ENCODE measurements around the gene EXD2. TPM values are rescaled to one million over a fixed set of nuclear protein-coding genes. Genes with fewer than 3 reads are reported as not detected.
A peak's percentile ranks its signal among the peaks of the same experiment; 100 is the strongest.
"Not testable (repeated sequence)": the region's sequence is repeated elsewhere in the genome, so short reads cannot be mapped to it uniquely, and the experiment has no call there.

Gene EXD2
- total RNA-seq, 4 donors from 2014 or later, result 19.7 to 34.2 (median 28.0) TPM

DNA sequence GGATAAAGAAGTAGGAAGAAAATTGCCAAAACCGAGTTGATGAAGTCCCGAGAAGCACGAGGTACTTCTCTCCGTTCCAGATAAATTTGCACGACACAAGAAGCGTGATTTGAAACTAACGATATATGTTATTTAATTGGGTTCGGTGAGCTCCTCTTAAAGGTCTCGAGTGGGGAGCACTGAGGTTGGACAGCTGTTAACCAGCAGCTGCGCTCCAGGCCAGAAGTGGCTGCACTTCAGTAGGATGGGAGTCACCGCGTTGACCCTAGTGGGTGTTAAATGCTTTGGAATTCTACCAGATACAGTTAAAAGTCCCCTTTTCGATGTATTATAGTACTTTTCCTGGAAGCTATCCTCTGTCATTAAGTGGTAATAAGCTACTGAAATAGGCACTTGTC, 37.4 kb upstream of the EXD2 start:
- TF ChIP-seq, protein P1, sequence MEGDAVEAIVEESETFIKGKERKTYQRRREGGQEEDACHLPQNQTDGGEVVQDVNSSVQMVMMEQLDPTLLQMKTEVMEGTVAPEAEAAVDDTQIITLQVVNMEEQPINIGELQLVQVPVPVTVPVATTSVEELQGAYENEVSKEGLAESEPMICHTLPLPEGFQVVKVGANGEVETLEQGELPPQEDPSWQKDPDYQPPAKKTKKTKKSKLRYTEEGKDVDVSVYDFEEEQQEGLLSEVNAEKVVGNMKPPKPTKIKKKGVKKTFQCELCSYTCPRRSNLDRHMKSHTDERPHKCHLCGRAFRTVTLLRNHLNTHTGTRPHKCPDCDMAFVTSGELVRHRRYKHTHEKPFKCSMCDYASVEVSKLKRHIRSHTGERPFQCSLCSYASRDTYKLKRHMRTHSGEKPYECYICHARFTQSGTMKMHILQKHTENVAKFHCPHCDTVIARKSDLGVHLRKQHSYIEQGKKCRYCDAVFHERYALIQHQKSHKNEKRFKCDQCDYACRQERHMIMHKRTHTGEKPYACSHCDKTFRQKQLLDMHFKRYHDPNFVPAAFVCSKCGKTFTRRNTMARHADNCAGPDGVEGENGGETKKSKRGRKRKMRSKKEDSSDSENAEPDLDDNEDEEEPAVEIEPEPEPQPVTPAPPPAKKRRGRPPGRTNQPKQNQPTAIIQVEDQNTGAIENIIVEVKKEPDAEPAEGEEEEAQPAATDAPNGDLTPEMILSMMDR (IDR thresholded peaks at IDR 0.05), result peak in 1 of 3 experiments; percentile 6
- TF ChIP-seq POLR2AphosphoS5 (IDR thresholded peaks at IDR 0.05) (peak in 1 of 2 donors; percentile 15), EP300 (IDR thresholded peaks at IDR 0.05) (no peak)
- Histone ChIP-seq H3K4me3 (peak overlapping the region; percentile 83 to 98 (median 92)), H3K9me3 (no peaks in the 10 kb centered on the region), H3K27ac (replicated peaks in 1 of 4) (peak overlapping the region; percentile 97 to 100 (median 98)), H3K4me1 (peaks cover 16 to 35% (median 33%) of the 10 kb centered on the region in 4 donors), H3K27me3 (no peaks in the 10 kb centered on the region), H3K36me3 (peaks cover 0 to 4% (median 1%) of the 10 kb centered on the region in 4 donors)
- DNase-seq (ENCODE audit: extremely low spot score), result no peak
- intact Hi-C loops (cut with DNase I), result no loop called here
- 2% methylated on average over 13 of the region's 13 CpGs for WGBS

DNA sequence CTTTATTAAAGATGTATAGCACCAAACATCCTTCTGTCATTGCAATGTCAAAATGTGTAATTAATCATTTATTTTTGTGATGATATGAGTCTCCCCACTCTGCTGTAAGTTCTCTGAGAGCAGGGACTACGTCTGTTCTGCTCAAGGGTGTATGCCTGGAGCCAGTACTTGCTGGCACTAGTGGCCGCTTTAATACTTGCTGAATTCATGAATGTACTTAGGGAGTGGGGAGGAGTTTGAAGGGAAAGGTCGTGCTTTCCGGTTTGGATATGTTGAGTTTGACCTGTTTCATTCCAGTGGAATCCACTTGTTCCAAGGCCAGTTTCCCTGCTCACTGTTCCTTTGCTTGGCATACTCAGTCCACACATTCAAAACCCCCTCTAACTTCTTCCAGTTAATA, 36.5 kb upstream of the EXD2 start:
- TF ChIP-seq, protein P1 (IDR thresholded peaks at IDR 0.05), result no peak
- TF ChIP-seq POLR2AphosphoS5 (IDR thresholded peaks at IDR 0.05), result peak in 1 of 2 donors; percentile 21
- TF ChIP-seq EP300 (IDR thresholded peaks at IDR 0.05), result no peak
- TF ChIP-seq POLR2A (IDR thresholded peaks at IDR 0.05; ENCODE audit: low read depth), result no peak
- intact Hi-C loops (cut with DNase I), result loop anchor here (5.0 kb wide), 1 partner anchor 38 kb away; the partner anchor contains the start of gene EXD2
- no peak overlapping the region for H3K4me3 ChIP-seq
- peak overlapping the region in 2 of 4 donors; percentile 10 to 97 for H3K27ac ChIP-seq (replicated peaks in 1 of 4)
- DNase-seq (ENCODE audit: extremely low spot score), result no peak
- H3K4me1 ChIP-seq, result peaks cover 13 to 27% (median 24%) of the 10 kb centered on the region in 4 donors
- no peaks in the 10 kb centered on the region for H3K9me3 ChIP-seq
- WGBS, result 44% methylated on average over 4 of the region's 4 CpGs
- H3K36me3 ChIP-seq, result no peaks in the 10 kb centered on the region
- no peaks in the 10 kb centered on the region for H3K27me3 ChIP-seq

DNA sequence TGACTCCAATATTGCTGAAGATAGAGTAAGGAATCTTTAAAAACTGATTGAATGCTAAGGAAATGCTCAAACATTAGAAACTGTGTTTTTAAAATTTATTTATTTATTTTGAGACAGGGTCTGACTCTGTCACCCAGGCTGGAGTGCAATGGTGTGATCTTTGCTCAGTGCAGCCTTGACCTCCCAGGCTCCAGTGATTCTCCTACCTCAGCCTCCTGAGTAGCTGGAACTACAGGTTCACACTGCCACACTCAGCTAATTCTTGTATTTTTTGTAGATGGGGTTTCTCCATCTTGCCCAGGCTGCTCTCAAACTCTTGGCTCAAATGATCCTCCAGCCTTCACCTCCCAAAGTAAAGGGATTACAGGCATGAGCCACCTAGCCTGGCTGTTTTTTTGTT, 35.1 kb upstream of the EXD2 start:
- Histone ChIP-seq H3K27ac (replicated peaks in 1 of 4) (no peak overlapping the region), H3K4me1 (peaks cover 0 to 12% (median 9%) of the 10 kb centered on the region in 4 donors), H3K36me3 (no peaks in the 10 kb centered on the region), H3K27me3 (no peaks in the 10 kb centered on the region), H3K4me3 (no peak overlapping the region), H3K9me3 (no peaks in the 10 kb centered on the region)
- no peak for TF ChIP-seq POLR2A (IDR thresholded peaks at IDR 0.05; ENCODE audit: low read depth)
- TF ChIP-seq POLR2AphosphoS5 (IDR thresholded peaks at IDR 0.05), result no peak
- TF ChIP-seq, protein P1 (IDR thresholded peaks at IDR 0.05), result no peak
- TF ChIP-seq EP300 (IDR thresholded peaks at IDR 0.05), result no peak
- no peak for DNase-seq (ENCODE audit: extremely low spot score)
- intact Hi-C loops (cut with DNase I), result loop anchor here (5.0 kb wide), 1 partner anchor 36 kb away; the partner anchor contains the start of gene EXD2

DNA sequence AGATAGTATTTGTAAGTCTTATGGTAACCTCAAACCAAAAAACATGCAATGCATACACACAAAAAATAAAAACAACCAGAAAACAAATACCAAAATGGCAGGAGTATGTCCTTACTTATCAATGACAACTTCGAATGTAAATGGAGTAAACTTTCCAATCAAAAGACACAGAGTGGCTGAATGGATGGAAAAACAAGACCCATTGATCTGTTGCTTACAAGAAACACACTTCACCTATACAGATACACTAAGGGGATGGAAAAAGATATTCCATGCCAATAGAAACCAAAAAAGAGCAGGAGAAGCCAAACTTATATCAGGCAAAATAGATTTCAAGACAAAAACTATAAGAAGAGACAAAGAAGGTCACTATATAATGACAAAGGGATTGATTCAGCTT, 29.7 kb upstream of the EXD2 start:
- no peaks in the 10 kb centered on the region for H3K9me3 ChIP-seq
- no peak overlapping the region for H3K27ac ChIP-seq (replicated peaks in 1 of 4)
- H3K4me1 ChIP-seq, result no peaks in the 10 kb centered on the region
- intact Hi-C loops (cut with DNase I), result no loop called here
- TF ChIP-seq POLR2AphosphoS5 (IDR thresholded peaks at IDR 0.05), result no peak
- DNase-seq (ENCODE audit: extremely low spot score), result no peak
- no peaks in the 10 kb centered on the region for H3K27me3 ChIP-seq
- no peaks in the 10 kb centered on the region for H3K36me3 ChIP-seq
- 80% methylated on average over 1 of the region's 1 CpG for WGBS
- H3K4me3 ChIP-seq, result no peak overlapping the region

DNA sequence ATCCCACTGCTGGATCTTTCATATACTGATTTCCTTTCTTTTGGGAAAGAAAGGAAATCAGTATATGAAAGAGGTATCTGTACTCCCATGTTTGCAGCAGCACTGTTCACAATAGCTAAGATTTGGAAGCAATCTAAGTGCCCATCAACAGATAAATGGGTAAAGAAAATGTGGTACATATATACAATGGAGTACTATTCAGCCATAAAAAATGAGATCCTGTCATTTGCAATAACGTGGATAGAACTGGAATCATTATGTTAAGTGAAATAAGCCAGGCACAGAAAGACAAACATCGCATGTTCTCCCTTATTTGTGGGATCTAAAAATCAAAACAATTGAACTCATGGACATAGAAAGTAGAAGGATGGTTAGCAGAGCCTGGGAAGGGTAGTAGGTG, 25.5 kb upstream of the EXD2 start:
- WGBS, result 79% methylated on average over 2 of the region's 2 CpGs
- H3K4me3 ChIP-seq; H3K9me3 ChIP-seq; H3K36me3 ChIP-seq; intact Hi-C loops (cut with DNase I); H3K4me1 ChIP-seq; DNase-seq (ENCODE audit: extremely low spot score); H3K27ac ChIP-seq (replicated peaks in 1 of 4); H3K27me3 ChIP-seq: not testable (repeated sequence)

DNA sequence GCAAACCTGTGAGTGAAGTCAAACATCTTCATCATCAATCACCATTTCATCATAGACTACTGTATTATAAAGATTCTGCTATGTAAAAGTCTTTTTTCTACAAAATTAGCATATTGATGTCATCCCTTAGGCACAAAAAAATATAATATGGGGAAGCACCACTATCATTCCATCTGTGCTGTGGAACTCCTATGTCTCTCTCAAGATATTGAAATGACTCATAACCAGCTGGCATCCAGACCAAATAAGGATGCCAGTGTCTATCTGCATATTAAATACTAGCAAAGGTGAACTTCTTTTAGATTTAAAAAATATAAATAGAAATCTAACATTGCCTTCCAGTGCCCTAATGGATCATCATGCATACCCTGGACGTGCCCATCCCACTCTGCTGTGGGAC, 20.5 kb upstream of the EXD2 start:
- no peaks in the 10 kb centered on the region for H3K36me3 ChIP-seq
- H3K27ac ChIP-seq (replicated peaks in 1 of 4), result no peak overlapping the region
- no peak for DNase-seq (ENCODE audit: extremely low spot score)
- no peaks in the 10 kb centered on the region for H3K27me3 ChIP-seq
- no peak overlapping the region for H3K4me3 ChIP-seq
- H3K4me1 ChIP-seq, result no peaks in the 10 kb centered on the region
- TF ChIP-seq POLR2AphosphoS5 (IDR thresholded peaks at IDR 0.05), result no peak
- no peak for TF ChIP-seq EP300 (IDR thresholded peaks at IDR 0.05)
- TF ChIP-seq POLR2A (IDR thresholded peaks at IDR 0.05; ENCODE audit: low read depth), result no peak
- TF ChIP-seq, protein P1 (IDR thresholded peaks at IDR 0.05), result no peak
- no peaks in the 10 kb centered on the region for H3K9me3 ChIP-seq
- WGBS, result 90% methylated on average over 1 of the region's 1 CpG
- intact Hi-C loops (cut with DNase I), result no loop called here

Data from esophagus muscularis mucosa (tissue), 4 donors.